ENCODE measurements around the gene WIPI1.
"Not testable (repeated sequence)": the region's sequence is repeated elsewhere in the genome, so short reads cannot be mapped to it uniquely, and the experiment has no call there.

WIPI1 gene

DNA sequence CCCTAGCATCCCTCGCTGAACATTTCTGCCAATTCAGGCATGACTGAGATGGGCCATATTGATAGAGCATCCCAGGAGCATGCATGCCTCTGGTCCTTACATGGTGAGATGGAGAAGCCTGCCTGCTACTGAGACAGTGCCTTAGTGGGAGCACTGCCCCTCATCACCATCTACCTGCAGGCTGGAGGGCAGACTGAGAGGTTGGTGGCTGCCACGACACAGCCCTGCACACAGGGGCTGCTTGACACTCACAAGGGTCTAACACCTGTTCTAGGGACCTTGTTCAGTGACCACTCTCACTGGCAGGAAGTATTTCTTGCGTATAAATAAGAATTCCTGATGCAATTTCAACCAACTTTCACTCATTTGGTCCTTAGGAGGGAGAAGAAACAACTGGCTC, 34.0 kb downstream of the WIPI1 start:
- peaks cover 8% of the 10 kb centered on the region; the same call in 1 of the 2 replicates for H3K9me3 ChIP-seq (ENCODE audit: control insufficient read depth, insufficient read depth, low read length)
- no peak overlapping the region for H3K9ac ChIP-seq (ENCODE audit: low read depth, low read length)
- H3K36me3 ChIP-seq (ENCODE audit: insufficient read depth, low read length) = peaks cover 12% of the 10 kb centered on the region
- no peaks in the 10 kb centered on the region for H3K4me1 ChIP-seq (ENCODE audit: insufficient read depth, low read length)

DNA sequence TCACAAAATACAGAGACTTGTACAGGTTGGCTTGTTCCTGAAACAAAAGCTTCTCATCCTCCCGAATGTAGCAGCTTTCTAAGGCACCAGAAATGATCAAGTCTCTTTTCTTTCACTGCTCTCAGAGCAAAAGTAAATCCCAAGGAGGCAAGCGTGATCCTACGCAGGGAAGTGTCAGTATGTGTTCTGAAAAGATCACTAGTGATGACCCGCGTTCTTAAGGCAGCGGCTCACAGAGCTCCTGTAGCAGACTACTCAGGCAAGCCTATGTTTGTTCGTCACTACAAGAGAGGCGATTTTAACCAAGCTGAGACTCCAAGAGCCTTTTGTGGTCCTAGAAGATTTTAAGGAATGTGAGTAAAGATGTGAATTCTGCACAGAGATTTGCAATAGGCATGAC, 34.5 kb downstream of the WIPI1 start:
- Histone ChIP-seq H3K4me1 (ENCODE audit: insufficient read depth, low read length) (no peaks in the 10 kb centered on the region), H3K9me3 (ENCODE audit: control insufficient read depth, insufficient read depth, low read length) (peaks cover 10% of the 10 kb centered on the region), H3K9ac (ENCODE audit: low read depth, low read length) (no peak overlapping the region), H3K36me3 (ENCODE audit: insufficient read depth, low read length) (peaks cover 12% of the 10 kb centered on the region)

DNA sequence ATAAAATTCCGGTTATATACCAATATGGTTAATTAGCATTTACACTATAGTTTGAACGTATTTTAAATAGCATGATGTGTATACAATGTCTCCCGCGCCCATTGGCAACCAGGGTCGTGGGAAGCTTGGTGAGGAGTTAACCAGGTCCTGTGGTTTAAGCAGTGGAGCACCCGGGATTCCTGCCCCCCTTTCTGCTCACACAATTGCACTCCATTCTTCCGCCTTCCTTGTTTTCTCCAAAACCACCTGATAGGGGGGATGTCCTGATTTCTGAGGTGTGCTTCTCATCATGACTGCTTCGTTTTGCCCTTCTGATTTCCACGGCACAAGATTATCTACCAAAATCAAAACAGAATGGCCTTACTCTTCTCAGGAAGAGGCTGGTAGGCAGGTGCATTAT, 35.8 kb downstream of the WIPI1 start:
- Histone ChIP-seq H3K9me3 (ENCODE audit: control insufficient read depth, insufficient read depth, low read length) (peaks cover 10% of the 10 kb centered on the region), H3K36me3 (ENCODE audit: insufficient read depth, low read length) (peaks cover 9% of the 10 kb centered on the region), H3K4me1 (ENCODE audit: insufficient read depth, low read length) (no peaks in the 10 kb centered on the region), H3K9ac (ENCODE audit: low read depth, low read length) (no peak overlapping the region)

DNA sequence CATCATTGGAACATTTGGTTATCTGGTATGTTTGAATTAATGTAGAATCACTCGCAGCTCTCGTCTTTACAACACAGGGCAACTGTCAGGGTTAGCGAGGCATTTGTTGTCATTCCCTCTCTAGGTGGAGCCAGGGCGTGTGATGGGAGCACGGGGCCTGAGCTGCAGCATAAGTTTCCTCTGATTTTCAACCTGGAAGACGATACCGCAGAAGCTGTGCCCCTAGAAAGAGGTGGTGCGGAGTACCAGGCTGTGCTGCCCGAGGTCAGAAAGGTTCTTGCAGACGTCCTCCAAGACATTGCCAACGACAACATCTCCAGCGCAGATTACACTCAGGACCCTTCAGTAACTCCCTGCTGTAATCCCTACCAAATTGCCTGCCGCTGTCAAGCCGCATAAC, 37.2 kb downstream of the WIPI1 start:
- Histone ChIP-seq H3K36me3 (ENCODE audit: insufficient read depth, low read length) (peaks cover 9% of the 10 kb centered on the region), H3K9ac (ENCODE audit: low read depth, low read length) (no peak overlapping the region), H3K9me3 (ENCODE audit: control insufficient read depth, insufficient read depth, low read length) (peaks cover 20% of the 10 kb centered on the region), H3K4me1 (ENCODE audit: insufficient read depth, low read length) (no peaks in the 10 kb centered on the region)

DNA sequence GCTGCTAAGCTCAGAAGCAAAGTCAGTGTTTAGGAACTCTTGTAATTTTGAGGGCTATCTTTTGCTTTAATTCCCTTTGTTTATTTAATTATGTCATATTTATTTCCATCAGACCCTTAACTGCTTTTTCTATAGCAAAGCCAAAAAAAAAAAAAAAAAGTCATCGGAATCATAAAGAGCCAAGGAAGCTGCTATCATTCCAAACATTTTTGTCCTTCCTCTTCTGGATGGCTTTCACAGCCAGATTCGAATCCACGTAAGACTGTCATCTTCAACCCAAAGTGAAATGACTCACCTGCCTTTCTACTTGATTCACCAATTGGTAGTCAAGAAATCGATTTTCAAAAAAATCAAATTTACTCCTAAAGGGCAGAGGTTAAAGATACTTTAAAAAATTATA, 38.4 kb downstream of the WIPI1 start:
- Histone ChIP-seq H3K9me3 (ENCODE audit: control insufficient read depth, insufficient read depth, low read length) (peaks cover 21% of the 10 kb centered on the region), H3K36me3 (ENCODE audit: insufficient read depth, low read length) (peaks cover 9% of the 10 kb centered on the region), H3K4me1 (ENCODE audit: insufficient read depth, low read length) (no peaks in the 10 kb centered on the region), H3K9ac (ENCODE audit: low read depth, low read length) (no peak overlapping the region)

DNA sequence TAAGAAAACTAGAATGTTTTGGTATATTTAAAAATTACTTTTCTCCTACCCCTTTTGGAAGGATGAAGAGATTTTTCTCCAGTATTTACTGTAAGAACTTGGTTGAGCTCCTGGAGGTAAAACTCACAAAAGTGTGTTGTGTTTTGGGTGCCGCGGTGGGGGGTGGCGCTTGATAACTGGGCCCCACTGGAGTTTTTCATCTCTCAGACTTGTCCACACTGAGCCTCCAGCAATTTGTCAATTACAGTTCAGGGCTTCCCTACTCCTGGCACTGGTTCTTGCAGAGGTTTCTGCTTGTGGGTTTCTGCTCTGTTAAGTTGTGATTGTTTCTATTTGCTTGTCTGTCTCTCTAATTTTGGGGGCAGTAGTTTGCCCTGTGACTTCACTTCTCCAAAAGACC, 40.0 kb downstream of the WIPI1 start:
- H3K9me3 ChIP-seq (ENCODE audit: control insufficient read depth, insufficient read depth, low read length) = peaks cover 21% of the 10 kb centered on the region

DNA sequence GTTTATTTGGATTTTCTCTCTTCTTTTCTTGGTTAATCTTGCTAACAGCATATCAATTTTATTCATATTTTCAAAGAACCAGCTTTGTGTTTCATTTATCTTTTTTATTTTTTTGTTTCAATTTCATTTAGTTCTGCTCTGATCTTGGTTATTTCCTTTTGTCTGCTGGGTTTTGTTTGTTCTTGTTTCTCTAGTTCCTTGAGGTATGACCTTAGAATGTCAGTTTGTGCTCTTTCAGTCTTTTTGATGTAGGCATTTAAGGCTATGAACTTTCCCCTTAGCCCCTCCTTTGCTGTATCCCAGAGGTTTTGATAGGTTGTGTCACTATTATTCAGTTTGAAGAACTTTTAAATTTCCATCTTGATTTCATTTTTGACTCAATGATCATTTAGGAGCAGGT, 42.4 kb downstream of the WIPI1 start:
- H3K4me1 ChIP-seq (ENCODE audit: insufficient read depth, low read length); H3K9ac ChIP-seq (ENCODE audit: low read depth, low read length); H3K36me3 ChIP-seq (ENCODE audit: insufficient read depth, low read length): not testable (repeated sequence)
- peaks cover 17% of the 10 kb centered on the region for H3K9me3 ChIP-seq (ENCODE audit: control insufficient read depth, insufficient read depth, low read length)

More for the DNA sequence above, 40.0 kb downstream of the WIPI1 start:
- Histone ChIP-seq H3K4me1 (ENCODE audit: insufficient read depth, low read length) (no peaks in the 10 kb centered on the region), H3K36me3 (ENCODE audit: insufficient read depth, low read length) (peaks cover 9% of the 10 kb centered on the region), H3K9ac (ENCODE audit: low read depth, low read length) (no peak overlapping the region)

DNA sequence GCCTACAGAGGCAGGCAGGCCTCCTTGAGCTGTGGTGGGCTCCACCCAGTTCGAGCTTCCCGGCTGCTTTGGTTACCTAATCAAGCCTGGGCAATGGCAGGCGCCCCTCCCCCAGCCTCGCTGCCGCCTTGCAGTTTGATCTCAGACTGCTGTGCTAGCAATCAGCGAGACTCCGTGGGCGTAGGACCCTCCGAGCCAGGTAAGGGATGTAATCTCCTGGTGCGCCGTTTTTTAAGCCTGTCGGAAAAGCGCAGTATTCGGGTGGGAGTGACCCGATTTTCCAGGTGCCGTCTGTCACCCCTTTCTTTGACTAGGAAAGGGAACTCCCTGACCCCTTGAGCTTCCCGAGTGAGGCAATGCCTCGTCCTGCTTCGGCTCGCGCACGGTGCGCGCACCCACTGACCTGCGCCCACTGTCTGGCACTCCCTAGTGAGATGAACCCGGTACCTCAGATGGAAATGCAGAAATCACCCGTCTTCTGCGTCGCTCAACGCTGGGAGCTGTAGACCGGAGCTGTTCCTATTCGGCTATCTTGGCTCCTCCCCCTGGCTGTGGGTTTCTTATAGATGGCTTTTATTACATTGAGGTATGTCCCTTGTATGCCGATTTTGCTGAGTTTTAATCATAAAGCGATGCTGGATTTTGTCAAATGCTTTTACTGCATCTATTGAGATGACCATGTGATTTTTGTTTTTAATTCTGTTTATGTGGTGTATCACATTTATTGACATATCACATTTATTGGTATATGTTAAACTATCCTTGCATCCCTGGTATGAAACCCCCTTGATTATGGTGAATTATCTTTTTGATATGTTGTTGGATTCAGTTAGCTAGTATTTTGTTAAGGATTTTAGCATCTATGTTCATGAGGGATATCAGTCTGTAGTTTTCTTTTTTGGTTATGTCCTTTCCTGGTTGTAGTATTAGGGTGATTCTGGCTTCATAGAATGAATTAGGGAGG, 43.4 kb downstream of the WIPI1 start:
- H3K9me3 ChIP-seq (ENCODE audit: control insufficient read depth, insufficient read depth, low read length) = peaks cover 13% of the 10 kb centered on the region
- H3K4me1 ChIP-seq (ENCODE audit: insufficient read depth, low read length); H3K36me3 ChIP-seq (ENCODE audit: insufficient read depth, low read length): not testable (repeated sequence)
- H3K9ac ChIP-seq (ENCODE audit: low read depth, low read length) = peak overlapping the region; percentile 46; the same call in 1 of the 2 replicates

DNA sequence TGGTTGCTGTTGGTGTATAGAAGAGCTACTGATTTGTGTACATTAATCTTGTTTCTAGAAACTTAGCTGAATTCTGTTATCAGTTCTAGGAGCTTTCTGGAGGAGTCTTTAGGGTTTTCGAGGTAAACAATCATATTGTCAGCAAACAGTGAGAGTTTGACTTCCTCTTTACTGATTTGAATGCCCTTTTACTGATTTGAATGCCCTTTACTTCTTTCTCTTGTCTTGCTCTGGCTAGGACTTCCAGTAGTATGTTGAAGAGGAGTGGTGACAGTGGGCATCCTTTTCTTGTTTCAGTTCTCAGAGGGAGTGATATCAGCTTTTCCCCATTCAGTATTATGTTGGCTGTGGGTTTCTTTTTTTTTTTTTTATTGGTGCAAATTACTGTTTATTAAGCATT, 49.6 kb downstream of the WIPI1 start:
- H3K9me3 ChIP-seq (ENCODE audit: control insufficient read depth, insufficient read depth, low read length); H3K9ac ChIP-seq (ENCODE audit: low read depth, low read length); H3K4me1 ChIP-seq (ENCODE audit: insufficient read depth, low read length); H3K36me3 ChIP-seq (ENCODE audit: insufficient read depth, low read length): not testable (repeated sequence)

DNA sequence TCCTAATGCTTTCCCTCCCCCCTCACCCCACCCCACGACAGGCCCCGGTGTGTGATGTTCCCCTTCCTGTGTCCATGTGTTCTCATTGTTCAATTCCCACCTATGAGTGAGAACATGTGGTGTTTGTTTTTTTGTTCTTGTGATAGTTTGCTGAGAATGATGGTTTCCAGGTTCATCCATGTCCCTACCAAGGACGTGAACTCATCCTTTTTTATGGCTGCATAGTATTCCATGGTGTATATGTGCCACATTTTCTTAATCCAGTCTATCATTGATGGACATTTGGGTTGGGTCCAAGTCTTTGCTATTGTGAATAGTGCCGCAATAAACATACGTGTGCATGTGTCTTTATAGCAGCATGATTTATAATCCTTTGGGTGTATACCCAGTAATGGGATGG, 53.5 kb downstream of the WIPI1 start:
- H3K9me3 ChIP-seq (ENCODE audit: control insufficient read depth, insufficient read depth, low read length); H3K36me3 ChIP-seq (ENCODE audit: insufficient read depth, low read length); H3K9ac ChIP-seq (ENCODE audit: low read depth, low read length); H3K4me1 ChIP-seq (ENCODE audit: insufficient read depth, low read length): not testable (repeated sequence)

DNA sequence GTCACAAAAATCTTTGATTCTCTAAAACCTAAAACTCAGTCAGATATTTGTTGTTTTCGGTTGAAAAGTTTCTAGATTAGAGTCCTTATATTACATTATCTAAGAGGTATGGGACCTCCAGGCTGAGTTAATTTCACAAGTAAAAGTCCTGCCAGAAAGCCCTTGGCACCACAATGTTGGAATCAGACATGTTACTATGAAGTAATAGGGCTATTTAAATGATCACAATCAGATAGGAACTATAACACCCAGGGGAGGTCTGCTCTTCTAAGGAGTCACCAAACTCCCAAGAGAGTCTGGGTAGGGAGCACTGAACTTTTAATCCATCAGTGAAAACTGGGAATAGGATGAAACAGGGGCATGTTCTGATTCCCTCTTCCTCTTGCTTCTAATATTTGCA, 54.2 kb downstream of the WIPI1 start:
- Histone ChIP-seq H3K4me1 (ENCODE audit: insufficient read depth, low read length) (0 out of 2 replicates have a peak, but pooled peaks cover 7% of the 10 kb centered on the region), H3K9ac (ENCODE audit: low read depth, low read length) (no peak overlapping the region), H3K9me3 (ENCODE audit: control insufficient read depth, insufficient read depth, low read length) (no peaks in the 10 kb centered on the region), H3K36me3 (ENCODE audit: insufficient read depth, low read length) (no peaks in the 10 kb centered on the region)

DNA sequence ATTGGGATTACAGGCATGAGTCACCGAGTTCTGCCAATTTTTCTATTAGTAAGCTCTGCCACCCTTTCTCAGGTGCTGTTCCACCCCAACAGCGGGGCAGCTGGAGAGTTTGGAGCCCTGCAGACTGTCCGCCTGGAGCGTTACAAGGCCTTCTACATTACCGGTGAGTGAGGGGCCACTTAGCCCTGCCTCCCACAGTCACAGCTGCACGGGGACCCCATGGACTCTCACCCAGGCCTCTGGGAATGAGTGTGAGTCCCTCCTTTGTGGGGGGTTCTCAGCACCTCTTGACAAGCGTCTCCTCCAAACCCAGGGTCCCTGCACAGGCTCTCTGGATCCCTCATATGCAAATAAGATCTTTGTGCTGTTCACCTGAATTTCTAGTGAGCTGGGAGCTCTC, 56.0 kb downstream of the WIPI1 start:
- 0 out of 2 replicates have a peak, but pooled peaks cover 7% of the 10 kb centered on the region for H3K4me1 ChIP-seq (ENCODE audit: insufficient read depth, low read length)
- no peaks in the 10 kb centered on the region for H3K9me3 ChIP-seq (ENCODE audit: control insufficient read depth, insufficient read depth, low read length)
- no peaks in the 10 kb centered on the region for H3K36me3 ChIP-seq (ENCODE audit: insufficient read depth, low read length)
- no peak overlapping the region for H3K9ac ChIP-seq (ENCODE audit: low read depth, low read length)

DNA sequence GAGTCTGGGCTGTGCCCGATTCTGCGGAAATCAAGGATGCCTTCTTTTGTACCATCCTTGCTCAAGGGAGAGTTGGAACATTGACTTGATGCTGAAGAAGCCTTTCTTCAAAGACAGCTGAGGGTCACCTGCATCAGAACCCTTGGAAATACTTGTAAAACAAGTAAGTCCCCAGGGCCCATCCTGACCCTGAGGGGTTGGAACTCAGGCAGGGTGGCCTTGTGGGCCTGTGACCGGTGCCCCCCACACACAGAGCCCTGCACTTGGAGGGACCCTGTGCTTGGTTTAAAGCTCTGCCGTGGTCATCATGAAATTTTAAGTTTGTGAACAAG, 56.9 kb downstream of the WIPI1 start:
- H3K4me1 ChIP-seq (ENCODE audit: insufficient read depth, low read length) = 0 out of 2 replicates have a peak, but pooled peaks cover 7% of the 10 kb centered on the region
- H3K36me3 ChIP-seq (ENCODE audit: insufficient read depth, low read length) = no peaks in the 10 kb centered on the region
- H3K9ac ChIP-seq (ENCODE audit: low read depth, low read length) = no peak overlapping the region
- H3K9me3 ChIP-seq (ENCODE audit: control insufficient read depth, insufficient read depth, low read length) = no peaks in the 10 kb centered on the region

DNA sequence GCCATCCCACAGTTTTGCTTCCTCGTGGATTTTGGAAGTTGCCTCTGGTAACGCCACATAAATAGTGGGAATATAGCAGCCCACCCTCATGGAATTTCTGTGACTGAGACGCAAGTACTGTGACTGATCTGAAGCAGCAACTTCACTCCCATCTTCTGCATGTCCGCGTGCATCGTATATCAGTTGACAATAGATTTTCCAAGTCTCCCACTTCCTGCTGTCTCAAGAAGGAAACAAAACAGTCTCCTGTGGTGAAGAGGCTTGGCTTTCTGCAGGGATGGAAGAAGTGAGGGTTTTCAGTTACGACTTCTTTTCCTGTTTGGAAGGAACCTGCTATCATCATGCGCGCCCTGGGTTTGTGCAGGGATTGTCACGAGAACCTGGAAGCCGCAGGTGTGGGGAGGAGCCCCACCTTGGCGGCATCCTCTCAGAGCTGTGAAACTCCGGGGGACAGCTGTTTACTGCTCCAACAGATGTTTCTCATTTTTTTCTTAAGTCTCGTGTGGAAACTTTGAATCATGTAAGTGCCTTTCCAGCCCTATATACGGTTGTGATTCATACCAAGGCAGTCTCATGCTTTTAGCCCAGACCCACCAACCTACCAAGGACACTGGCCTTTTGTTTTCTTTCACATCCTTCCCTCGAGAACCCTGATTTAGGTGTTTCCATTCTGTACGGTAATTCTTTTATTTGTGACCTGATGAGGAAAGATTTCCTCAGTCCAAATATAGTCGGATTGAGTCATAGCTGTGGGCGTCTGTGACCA, 57.5 kb downstream of the WIPI1 start:
- Histone ChIP-seq H3K4me1 (ENCODE audit: insufficient read depth, low read length) (0 out of 2 replicates have a peak, but pooled peaks cover 7% of the 10 kb centered on the region), H3K9me3 (ENCODE audit: control insufficient read depth, insufficient read depth, low read length) (0 out of 2 replicates have a peak, but pooled peaks cover 3% of the 10 kb centered on the region), H3K36me3 (ENCODE audit: insufficient read depth, low read length) (no peaks in the 10 kb centered on the region), H3K9ac (ENCODE audit: low read depth, low read length) (no peak overlapping the region)

All from ES-I3 (cell line).